GM21360 (cell line): Measurements from ENCODE around the gene NECTIN2.
"Not testable (repeated sequence)": the region's sequence is repeated elsewhere in the genome, so short reads cannot be mapped to it uniquely, and the experiment has no call there.

Source experiments
- ATAC-seq: cut with Tn5 transposase; IDR thresholded peaks from one replicate; pipeline ENCODE4 v1.9.1; 2021; ENCODE audit warnings: mild to moderate bottlenecking, moderate library complexity; ENCODE audit not compliant: unreplicated experiment

Gene NECTIN2

DNA sequence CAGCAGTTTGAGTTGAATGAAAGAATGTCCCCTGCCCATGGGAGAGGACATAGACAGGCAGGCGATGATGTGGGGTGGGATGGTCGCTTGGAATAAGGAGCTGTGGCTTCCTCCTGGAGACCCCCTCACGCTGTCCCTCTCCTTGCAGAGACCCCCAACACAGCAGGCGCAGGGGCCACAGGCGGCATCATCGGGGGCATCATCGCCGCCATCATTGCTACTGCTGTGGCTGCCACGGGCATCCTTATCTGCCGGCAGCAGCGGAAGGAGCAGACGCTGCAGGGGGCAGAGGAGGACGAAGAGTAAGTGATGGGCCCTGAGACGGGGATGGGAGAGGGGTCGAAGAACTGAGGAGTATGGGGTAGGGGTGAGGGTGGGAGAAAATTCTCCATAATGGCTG is 36.0 kb downstream of the NECTIN2 start:
- no peak for ATAC-seq

DNA sequence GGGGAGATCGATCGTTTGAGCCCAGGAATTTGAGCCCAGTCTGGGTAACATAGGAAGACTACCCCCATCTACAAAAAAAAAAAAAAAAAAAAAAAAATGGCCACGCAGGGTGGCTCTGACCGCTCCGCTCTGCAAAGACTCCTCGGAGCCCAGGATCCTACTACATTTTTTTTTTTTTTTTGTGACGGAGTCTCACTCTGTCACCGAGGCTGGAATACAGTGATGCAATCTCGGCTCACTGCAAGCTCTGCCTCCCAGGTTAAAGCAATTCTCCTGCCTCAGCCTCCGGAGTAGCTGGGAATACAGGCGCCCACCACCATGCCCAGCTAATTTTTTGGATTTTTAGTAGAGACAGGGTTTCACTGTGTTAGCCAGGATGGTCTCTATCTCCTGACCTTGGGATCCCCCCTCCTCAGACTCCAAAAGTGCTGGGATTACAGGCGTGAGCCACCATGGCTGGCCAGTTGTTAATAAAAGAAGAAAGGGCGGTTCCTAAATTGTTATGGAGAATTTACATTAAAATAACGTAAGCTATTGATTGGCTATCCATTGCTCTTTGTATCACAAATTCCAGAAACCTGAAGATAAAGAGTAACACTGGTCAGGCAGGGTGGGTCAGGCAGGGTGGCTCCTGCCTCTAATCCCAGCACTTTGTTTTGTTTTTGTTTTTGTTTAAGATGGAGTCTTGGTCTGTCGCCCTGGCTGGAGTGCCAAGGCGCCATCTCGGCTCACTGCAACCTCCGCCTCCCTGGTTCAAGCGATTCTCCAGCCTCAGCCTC is 36.7 kb downstream of the NECTIN2 start:
- ATAC-seq, result not testable (repeated sequence)

DNA sequence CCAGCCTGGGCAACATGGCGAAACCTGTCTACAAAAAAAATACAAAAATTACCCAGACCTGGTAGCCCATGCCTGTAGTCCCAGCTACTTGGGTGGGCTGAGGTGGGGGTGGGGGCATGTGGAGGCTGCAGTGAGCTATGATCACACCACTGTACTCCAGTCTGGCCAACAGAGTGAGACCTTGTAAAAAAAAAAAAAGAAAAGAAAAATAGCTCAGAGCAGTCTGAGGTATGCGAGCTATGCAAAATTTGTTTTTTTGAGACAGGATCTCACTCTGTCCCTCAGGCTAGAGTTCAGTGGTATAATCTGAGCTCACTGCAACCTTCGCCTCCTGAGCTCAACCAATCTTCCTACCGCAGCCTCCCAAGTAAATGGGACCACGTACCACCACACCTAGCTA is 37.8 kb downstream of the NECTIN2 start:
- no peak for ATAC-seq

DNA sequence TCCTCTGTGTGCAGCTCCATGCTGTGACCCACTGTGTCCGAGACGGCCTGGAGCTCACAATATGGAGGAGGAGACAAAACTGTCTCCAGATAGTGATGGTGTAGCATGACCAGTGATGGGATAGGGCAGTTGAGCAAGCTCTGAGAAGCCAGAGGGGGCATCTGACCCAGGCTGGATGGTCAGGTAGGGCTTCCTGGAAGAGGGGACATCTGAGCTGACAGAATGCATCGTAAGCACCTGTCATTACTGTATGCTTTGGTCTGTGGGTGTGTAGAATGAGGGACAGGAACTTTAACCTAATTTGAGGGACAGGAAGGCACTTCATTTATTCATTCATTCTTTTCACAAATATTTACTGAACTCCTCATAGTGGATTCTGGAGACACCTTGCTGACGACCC is 38.5 kb downstream of the NECTIN2 start:
- ATAC-seq, result no peak

DNA sequence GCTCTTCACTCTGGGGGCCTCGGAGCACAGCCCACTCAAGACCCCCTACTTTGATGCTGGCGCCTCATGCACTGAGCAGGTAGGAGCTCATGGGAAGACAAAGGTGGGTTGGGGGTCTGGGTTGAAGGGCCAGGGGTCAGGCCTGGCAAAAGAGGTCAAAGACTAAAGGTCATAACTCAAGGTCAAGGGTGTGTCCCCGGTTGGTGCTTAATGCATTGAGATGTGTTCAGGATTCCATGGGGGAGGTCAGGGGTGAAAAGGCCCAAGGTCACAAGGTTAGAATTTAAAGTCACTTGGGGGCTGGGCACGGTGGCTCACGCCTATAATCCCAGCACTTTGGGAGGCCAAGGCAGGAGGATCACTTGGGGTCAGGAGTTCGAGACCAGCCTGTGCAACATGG is 40.0 kb downstream of the NECTIN2 start:
- ATAC-seq, result no peak

DNA sequence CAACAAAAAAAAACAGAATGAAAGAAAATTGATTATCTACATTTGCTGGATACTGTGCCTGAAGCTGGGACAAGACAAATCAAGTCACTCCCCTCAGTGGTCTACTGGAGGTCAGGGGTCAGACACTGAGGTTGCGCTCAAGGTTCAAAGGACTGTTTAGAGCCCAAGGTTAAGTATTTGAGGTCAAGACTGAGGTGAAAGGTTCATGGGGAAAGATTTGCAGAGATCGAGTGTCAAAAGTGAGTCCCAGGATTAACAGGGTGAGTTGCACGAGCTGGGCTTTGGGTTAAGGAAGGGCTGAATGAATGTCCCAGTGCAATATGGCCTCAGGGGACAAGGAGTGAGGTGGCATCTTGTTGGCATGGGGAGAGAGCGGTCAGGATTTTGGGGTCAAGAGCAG is 41.6 kb downstream of the NECTIN2 start:
- ATAC-seq, result no peak

DNA sequence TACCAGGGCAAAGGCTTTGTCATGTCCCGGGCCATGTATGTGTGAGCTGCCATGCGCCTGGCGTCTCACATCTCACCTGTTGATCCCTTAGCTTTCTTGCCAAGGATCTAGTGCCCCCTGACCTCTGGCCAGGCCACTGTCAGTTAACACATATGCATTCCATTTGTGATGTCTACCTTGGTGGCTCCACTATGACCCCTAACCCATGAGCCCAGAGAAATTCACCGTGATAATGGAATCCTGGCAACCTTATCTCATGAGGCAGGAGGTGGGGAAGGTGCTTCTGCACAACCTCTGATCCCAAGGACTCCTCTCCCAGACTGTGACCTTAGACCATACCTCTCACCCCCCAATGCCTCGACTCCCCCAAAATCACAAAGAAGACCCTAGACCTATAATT is 42.2 kb downstream of the NECTIN2 start:
- not testable (repeated sequence) for ATAC-seq

DNA sequence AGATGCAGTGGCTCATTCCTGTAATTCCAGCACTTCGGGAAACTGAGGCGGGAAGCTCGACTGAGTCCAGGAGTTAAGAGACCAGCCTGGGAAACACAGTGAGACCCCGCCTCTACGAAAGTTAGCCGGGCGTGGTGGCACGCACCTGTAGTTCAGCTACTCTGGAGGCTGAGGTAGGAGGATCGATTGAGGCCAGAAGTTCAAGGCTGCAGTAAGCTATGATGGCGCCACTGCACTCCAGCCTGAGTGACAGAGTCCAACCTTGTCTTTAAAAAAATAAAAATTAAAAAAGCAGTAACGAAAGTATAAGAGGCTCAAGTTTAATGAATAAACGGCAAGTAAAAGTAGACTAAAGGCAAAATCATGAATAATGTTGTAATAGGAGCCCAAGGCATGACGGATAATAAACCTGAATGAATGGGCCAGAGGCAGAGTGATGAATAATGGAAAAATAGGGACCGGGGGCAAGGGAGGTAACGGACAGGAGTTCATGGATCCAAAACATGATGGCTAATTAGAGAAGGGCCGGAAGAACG is 43.8 kb downstream of the NECTIN2 start:
- no peak for ATAC-seq

DNA sequence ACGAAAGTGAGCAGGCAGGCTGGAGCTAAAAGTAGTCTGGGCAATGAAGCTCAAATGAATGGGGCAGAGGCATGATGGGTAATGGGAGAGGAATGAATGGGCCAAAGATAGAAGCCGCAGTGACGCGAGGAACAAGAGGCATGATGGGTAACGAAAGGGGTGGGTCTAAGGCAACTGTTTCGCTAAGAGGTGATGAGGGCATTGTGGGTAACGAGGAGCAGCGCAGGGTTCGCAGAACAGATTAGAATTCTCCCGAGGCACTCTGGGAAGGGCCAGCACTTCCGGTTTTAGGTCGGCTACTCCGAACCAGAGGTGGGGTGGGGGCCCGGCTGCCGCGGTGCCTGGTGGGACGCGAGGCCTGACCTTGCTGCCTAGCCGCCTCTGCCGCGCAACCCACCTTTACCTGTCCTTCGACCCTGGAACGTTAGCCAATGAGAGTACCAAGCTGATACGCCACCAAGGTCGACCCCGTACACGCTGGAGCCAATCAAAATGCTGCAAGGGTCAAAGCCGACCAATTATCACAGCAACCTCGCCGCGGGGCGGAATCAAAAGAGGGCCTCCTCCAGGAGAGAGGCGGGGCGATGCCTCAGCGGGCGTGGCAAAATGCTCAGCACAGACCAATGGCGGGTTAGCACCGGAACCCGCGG is 44.4 kb downstream of the NECTIN2 start:
- peak; percentile 73 for ATAC-seq

DNA sequence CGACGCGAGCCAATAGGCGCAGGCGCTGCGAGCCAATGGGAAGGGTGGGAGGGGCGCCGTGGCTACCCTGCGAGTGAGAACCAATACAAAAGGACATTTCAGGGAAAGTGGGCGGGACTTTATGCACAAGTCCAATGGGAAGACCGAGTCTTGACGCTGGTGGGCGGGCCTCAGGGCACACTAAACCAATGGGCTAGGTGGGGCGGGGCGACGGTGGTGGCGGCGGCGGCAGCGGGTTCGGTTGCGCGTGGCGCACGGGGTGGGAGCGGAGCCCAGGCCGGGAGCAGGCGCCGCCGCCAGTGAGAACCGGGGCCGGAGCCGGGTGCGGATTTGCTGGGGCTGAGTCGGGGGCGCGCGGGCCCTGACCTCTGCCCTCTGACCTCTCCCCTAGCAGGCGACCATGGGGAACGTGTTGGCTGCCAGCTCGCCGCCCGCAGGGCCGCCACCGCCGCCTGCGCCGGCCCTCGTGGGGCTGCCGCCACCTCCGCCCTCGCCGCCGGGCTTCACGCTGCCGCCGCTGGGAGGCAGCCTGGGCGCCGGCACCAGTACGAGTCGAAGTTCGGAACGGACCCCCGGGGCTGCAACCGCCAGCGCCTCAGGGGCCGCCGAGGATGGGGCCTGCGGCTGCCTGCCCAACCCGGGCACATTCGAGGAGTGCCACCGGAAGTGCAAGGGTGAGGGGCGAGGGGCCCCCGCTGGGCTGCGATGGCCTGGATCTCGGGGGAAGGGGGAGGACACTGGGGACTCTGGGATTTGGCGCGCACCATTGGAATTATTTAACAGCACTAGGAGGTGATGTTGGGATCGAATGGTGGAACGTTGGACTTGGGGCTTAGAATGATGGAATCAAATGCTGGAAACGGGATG is 45.2 kb downstream of the NECTIN2 start, which contains the start of gene TOMM40:
TOMM40 (plus strand) TSS at position 239 of the 867 bp plus-strand sequence; CDS start at position 401, 162 bp downstream.
- no peak for ATAC-seq

DNA sequence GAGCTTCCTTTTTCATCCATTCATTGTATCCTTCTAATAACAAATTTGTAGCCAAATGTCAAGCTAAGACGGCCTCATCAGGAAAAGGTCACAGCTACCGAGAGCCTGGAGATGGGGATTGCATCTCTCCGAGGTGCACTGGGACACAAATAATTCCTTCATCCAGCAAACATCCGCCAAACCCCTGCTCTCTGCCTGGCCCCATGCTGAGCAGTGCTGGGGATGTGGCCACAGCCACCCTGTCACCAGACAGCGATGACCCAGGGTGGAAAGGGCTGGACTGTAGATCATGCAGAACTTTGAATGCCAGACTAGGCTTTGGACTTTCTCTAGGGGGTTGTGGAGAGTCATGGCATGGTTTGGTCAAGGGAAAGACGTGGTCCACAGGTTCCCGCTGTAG is 46.8 kb downstream of the NECTIN2 start:
- ATAC-seq, result no peak

DNA sequence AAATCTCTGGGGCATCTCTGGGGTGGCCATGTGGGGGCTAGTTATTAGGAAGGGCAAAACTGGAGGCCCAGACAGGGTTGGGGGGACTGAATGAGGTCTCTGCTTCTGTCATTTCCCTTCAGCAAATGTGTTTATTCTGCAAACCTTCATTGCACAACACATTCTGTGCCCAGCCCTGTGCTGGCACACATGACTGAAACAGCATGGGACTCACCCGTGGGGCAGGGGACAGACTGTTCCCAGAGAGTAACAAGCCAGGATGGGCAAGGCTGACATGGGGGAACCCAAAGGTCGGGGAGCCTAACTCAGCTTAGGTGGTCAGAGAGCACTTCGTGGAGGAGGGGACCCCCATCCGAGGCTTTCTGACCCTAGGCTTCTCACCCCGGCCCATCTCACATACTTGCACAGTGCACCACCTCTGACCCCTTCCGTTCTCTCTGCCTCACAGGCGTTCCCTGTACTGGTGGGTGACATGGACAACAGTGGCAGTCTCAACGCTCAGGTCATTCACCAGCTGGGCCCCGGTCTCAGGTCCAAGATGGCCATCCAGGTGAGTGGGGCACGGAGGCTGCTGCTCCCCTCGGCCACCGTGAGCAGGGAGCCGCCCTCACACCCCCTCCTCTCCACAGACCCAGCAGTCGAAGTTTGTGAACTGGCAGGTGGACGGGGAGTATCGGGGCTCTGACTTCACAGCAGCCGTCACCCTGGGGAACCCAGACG is 47.4 kb downstream of the NECTIN2 start:
- no peak for ATAC-seq

DNA sequence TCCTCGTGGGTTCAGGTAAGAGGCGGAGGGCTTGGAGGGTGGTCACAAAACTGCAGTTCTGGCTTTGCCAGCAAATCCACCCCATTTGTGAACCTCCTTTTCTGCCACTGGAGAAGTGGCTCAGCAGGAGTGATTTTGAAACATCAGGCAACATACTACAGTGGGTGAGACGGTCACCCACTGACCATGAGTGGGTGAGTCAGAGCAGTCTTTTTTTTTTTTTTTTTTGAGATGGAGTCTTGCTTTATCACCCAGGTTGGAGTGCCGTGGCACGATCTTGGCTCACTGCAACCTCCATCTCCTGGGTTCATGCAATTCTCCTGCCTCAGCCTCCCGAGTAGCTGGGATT is 47.9 kb downstream of the NECTIN2 start:
- ATAC-seq, result no peak

DNA sequence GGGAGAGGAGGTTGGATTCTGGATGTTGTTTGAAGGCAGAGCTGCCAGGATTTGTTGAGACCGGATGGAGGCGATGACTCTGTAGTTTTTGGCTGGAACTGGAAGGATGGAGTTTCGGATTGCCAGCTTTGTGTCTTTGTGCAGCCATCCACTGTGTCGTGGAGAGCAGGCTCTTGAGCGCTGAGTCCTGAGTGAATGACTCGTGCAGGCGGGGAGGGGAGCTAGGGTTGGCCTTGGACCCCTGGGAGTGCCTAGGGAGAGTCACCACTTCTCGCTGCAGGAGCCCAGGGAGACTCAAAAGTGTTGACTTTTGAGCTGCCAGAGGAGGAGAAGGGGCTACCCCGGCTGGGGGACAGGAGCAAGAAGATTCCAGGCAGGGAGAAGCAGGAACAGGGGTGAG is 48.8 kb downstream of the NECTIN2 start:
- ATAC-seq, result no peak

DNA sequence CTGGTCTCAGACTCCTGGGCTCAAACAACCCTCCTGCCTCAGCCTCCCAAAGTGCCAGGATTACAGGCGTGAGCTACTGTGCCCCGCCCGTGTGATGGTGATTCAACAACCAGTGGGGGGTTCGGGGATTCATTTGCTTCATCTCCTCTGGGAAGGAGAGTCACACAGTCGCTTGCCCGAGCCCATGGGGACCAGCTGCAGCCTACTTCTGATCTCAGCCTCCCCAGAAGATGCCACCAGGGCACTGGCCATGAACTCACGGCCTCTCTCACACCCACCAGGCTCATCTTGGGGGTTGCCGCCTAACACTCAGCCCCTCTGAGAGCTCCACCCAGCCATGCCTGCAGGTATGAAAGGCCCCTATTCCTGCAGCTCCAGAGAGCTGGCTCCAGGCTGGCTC is 51.7 kb downstream of the NECTIN2 start:
- ATAC-seq, result no peak

DNA sequence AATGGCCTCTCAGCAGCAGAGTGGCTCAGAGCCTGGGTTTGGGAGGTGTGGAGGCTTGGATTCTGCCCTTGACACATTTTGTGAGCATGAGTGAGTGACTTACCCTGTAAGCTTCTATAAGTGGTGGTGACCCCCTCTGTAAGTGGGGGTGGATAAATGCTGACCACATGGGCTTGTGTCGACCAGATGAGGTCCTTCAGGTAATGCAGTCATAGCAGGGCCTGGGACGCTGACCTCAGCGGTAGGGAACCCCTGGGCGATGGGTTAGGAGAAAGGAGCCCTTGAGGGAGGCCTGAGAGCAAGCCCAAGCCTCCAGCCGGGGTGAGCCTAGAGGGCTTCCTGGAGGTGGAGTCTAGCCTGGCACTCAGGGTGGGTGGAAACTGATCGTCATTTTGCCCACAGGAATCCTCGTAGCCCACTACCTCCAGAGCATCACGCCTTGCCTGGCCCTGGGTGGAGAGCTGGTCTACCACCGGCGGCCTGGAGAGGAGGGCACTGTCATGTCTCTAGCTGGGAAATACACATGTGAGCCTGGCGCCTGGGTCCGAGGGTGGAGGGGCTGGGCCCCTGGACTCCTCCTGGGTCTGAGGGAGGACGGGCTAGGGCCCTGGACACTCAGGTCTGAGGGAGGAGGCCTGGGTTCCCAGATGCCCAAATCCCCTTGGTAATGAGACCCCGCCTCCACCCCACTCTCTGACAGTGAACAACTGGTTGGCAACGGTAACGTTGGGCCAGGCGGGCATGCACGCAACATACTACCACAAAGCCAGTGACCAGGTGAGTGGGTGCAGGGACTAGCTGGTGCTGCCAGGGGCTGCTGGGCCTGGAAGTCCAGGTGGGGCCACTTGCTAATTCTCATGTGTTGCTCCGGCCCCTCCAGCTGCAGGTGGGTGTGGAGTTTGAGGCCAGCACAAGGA is 54.5 kb downstream of the NECTIN2 start:
- no peak for ATAC-seq

DNA sequence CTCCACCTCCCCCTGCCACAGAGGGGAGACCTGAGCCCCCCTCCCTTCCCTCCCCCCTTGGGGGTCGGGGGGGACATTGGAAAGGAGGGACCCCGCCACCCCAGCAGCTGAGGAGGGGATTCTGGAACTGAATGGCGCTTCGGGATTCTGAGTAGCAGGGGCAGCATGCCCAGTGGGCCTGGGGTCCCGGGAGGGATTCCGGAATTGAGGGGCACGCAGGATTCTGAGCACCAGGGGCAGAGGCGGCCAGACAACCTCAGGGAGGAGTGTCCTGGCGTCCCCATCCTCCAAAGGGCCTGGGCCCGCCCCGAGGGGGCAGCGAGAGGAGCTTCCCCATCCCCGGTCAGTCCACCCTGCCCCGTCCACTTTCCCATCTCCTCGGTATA is 57.1 kb downstream of the NECTIN2 start:
- no peak for ATAC-seq

DNA sequence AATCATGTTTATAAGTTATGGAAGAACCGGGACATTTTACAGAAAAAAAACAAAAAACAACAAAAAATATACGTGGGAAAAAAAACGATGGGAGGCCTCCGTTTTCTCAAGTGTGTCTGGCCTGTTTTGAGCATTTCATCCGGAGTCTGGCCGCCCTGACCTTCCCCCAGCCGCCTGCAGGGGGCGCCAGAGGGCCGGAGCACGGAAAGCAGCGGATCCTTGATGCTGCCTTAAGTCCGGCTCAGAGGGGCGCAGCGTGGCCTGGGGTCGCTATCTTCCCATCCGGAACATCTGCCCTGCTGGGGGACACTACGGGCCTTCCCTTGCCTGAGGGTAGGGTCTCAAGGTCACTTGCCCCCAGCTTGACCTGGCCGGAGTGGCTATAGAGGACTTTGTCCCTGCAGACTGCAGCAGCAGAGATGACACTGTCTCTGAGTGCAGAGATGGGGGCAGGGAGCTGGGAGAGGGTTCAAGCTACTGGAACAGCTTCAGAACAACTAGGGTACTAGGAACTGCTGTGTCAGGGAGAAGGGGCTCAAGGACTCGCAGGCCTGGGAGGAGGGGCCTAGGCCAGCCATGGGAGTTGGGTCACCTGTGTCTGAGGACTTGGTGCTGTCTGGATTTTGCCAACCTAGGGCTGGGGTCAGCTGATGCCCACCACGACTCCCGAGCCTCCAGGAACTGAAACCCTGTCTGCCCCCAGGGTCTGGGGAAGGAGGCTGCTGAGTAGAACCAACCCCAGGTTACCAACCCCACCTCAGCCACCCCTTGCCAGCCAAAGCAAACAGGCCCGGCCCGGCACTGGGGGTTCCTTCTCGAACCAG is 57.7 kb downstream of the NECTIN2 start:
- ATAC-seq, result no peak
